Fibroblast of the aortic adventitia (primary cell): ENCODE results near the gene TRAF3IP1. TPM values are rescaled to one million over a fixed set of nuclear protein-coding genes. Genes with fewer than 3 reads are reported as not detected.
A peak's percentile ranks its signal among the peaks of the same experiment; 100 is the strongest.

Experiments
- DNase-seq: peaks from one replicate; pipeline ENCODE4 v3.0.0-alpha.2; 2010; ENCODE audit warnings: low read depth
- H3K4me3 ChIP-seq: 2 replicates; pipeline ENCODE4 v1.5.1; 2011; ENCODE audit warnings: low read depth, mild to moderate bottlenecking, control low read depth, low read length, moderate library complexity
- total RNA-seq: library from RNA; depleted of rRNA; stranded (reverse); fragments of >200 nt; gene quantifications from 2 replicates; pipeline ENCODE4 v1.2.3, GENCODE V29; 2012; ENCODE audit warnings: low replicate concordance
- TF ChIP-seq, protein P1 (sequence below): IDR thresholded peaks from 2 replicates; pipeline ENCODE4 v1.5.1; 2011; ENCODE audit warnings: mild to moderate bottlenecking, low read length, control low read depth, inconsistent platforms; ENCODE audit not compliant: insufficient read depth

TRAF3IP1 gene
- total RNA-seq, 1 donor: 8.4 TPM

DNA sequence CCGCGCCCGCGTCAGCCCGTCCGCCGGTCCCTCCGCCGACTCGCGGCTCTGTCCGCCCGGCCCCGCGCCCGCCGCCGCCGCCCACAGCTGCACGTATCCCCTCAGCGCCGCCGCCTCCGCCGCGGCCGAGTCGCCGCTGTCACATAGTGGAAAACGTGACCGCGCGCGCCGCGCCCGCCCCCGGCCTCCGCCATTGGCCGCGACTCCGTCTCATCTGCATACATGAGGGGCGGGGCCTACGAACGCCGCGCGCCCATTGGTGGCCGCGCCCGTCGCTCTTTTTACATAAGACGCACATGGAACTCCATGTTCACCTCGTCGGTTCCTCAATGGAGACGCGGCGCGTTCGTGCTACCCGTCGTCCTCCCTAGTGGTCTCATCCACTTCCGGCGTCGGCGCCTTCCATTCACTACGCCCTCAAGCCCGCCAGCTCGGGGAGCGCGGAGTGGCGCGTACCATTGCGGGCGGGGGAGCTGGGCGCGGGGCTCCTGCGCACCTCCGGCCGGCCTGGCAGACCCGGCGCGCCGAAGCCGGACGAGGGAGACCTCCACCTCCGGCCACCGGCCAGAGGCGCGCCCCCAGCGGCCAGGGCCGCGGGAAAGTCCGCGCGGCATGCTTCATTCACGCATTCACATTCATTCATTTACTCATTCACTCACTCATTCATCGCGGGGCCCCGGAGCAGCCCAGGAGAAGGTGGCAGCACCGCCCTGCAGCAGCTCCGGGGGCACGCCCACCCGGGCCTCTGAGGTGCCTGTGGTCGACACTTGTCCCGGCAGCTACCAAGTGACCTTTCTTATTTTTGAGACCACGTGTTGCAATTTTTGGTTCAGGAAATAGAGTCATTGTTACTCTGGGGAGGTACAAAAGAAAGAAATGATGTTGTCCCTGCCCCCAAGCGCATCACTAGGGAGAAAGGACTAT lies 31.4 kb upstream of the TRAF3IP1 start:
- peak overlapping the region; percentile 86 for H3K4me3 ChIP-seq
- TF ChIP-seq, protein P1, sequence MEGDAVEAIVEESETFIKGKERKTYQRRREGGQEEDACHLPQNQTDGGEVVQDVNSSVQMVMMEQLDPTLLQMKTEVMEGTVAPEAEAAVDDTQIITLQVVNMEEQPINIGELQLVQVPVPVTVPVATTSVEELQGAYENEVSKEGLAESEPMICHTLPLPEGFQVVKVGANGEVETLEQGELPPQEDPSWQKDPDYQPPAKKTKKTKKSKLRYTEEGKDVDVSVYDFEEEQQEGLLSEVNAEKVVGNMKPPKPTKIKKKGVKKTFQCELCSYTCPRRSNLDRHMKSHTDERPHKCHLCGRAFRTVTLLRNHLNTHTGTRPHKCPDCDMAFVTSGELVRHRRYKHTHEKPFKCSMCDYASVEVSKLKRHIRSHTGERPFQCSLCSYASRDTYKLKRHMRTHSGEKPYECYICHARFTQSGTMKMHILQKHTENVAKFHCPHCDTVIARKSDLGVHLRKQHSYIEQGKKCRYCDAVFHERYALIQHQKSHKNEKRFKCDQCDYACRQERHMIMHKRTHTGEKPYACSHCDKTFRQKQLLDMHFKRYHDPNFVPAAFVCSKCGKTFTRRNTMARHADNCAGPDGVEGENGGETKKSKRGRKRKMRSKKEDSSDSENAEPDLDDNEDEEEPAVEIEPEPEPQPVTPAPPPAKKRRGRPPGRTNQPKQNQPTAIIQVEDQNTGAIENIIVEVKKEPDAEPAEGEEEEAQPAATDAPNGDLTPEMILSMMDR: peak; percentile 39
- DNase-seq: peak; percentile 97

DNA sequence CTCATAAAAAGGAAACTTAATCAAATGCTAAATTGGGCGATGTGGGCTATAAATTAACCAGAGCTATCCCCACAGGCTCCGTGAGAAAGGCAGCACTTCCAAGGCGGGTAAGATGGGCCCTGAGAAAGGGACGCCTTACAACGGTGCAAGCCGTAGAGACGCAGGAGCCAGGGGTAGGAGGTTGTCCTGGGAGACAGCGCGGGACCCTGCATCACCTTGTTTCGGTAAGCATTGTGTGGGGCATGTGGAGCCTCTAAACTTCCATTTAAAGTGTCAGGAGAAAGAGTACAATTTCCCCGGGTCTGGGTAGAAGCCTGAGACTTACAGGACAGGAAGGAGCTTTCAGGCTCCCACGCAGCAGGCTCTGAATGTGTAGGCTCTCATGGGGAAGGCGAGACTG lies 30.7 kb upstream of the TRAF3IP1 start:
- TF ChIP-seq, protein P1: no peak
- H3K4me3 ChIP-seq: peak overlapping the region; percentile 69
- no peak for DNase-seq

- TF ChIP-seq, protein P1: no peak
- no peak overlapping the region for H3K4me3 ChIP-seq
- DNase-seq: peak; percentile 26
These were observed 30.2 kb upstream of the TRAF3IP1 start for GRCh38 chr2:238290091-238290509.

DNA sequence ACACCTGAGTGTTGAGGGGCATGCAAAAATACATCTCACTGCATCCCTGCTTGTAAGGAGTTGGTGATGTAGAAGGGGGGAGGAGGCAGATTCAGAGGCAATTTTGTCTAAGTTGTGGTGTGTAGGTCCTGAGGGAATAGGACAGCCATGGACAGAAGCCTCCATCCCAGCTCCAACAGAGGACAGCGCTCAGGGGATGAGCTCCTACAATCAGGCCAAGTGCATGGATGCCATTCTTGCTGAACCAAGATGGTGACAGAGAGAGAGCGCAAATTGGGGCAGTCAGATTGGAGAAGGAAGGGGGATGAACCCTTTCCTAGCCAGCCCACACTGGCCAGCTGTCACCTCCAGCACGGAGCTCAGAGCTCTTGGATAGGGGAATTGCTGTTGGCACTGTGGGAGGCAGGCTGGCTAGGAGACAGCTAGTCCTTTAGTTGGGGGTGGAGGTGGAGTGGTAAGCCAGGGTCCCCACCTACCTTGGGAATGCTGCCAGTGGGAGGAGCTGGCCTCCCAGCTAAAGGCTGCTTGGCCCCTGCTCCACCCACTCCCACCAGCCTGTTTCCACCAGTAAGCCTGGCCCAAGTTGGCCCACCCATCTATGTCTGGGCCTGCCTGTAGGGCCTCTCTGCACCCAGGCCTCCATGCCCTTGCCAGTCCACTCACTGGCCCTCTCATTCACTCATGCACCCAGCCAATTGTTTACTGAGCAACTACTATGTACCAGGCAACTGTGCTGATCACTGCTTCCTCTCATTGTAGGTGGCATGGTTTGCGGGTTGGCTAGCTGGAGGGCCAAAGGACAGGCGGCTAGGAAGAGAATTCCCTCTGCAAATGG lies 29.4 kb upstream of the TRAF3IP1 start:
- TF ChIP-seq, protein P1: no peak
- DNase-seq: no peak
- H3K4me3 ChIP-seq: no peak overlapping the region

DNA sequence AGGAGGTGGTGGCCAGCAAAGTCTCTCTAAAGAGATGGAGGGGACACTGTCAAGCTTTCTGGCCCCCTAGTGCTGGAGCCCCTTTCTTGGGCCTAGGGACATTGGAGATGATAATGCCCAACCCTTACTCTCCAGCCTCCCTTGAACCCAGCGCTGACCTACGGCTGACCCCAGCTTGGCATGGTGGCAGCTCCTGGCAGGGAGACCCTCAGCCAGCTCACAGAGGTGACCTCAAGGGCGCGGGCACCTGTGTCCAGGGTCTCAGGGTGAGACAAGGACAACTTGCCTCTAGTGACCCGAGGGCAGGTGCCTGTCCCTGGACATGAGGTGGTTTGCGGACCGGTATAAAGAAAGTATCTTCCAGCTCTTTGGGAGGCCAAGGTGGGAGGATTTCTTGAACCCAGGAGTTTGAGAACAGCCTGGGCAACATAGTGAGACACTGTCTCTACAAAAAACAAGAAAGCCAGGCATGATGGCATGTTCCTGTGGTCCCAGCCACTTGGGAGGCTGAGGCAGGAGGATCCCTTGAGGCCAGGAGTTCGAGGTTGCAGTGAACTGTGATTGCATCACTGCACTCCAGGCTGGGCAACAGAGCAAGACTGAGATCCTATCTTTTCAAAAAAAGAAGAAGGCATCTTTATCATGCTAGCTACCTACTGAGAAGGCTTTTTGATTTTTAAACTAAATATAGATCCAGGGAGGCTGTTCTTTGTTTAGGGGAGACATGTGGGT lies 28.6 kb upstream of the TRAF3IP1 start:
- TF ChIP-seq, protein P1: no peak
- DNase-seq: no peak
- no peak overlapping the region for H3K4me3 ChIP-seq

DNA sequence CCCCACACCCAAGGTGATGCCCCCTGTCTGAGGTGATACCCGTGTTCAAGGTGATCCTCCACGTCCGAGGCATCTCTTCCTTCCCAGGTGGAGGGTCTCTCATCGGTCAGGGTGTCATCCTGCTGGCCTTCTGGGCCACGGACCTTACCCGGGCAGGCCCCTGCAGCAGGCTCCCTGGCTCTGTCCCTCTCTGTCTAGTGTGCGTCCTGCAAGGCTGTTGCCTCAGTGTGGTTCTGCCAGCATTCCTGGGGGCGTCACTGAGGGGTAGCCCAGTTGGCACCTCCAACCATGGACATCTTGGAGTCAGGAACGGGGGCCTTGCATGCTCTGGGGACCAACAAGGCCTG lies 26.3 kb upstream of the TRAF3IP1 start:
- no peak overlapping the region for H3K4me3 ChIP-seq
- DNase-seq: no peak
- TF ChIP-seq, protein P1: no peak
